ENCODE measurements around the gene ETV1. TPM values are rescaled to one million over a fixed set of nuclear protein-coding genes. Genes with fewer than 3 reads are reported as not detected.

Gene ETV1
- total RNA-seq, 1 donor from 2014 or later: not detected

- Mint-ChIP-seq H3K9me3 (no peaks in the 10 kb centered on the region), H3K4me3 (no peak overlapping the region), H3K36me3 (ENCODE audit: low read depth) (no peaks in the 10 kb centered on the region), H3K4me1 (no peaks in the 10 kb centered on the region), H3K27me3 (no peaks in the 10 kb centered on the region), H3K27ac (no peak overlapping the region)
- DNase-seq: no peak
- intact Hi-C loops (cut with micrococcal nuclease): no loop called here
- TF ChIP-seq, protein P1, sequence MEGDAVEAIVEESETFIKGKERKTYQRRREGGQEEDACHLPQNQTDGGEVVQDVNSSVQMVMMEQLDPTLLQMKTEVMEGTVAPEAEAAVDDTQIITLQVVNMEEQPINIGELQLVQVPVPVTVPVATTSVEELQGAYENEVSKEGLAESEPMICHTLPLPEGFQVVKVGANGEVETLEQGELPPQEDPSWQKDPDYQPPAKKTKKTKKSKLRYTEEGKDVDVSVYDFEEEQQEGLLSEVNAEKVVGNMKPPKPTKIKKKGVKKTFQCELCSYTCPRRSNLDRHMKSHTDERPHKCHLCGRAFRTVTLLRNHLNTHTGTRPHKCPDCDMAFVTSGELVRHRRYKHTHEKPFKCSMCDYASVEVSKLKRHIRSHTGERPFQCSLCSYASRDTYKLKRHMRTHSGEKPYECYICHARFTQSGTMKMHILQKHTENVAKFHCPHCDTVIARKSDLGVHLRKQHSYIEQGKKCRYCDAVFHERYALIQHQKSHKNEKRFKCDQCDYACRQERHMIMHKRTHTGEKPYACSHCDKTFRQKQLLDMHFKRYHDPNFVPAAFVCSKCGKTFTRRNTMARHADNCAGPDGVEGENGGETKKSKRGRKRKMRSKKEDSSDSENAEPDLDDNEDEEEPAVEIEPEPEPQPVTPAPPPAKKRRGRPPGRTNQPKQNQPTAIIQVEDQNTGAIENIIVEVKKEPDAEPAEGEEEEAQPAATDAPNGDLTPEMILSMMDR (IDR thresholded peaks at IDR 0.05): no peak
- ChIA-PET CTCF (no interaction called here), POLR2A (no interaction called here)
- no peak for ATAC-seq (ENCODE audit: low read depth)
These were observed 91.6 kb downstream of the ETV1 start for GRCh38 chr7:13897819-13898218.

GRCh38 chr7:13894954-13895353 is 94.5 kb downstream of the ETV1 start:
- H3K36me3 Mint-ChIP-seq (ENCODE audit: low read depth): no peaks in the 10 kb centered on the region
- no peak for DNase-seq
- intact Hi-C loops (cut with micrococcal nuclease): no loop called here
- ChIA-PET CTCF (no interaction called here), POLR2A (no interaction called here)
- TF ChIP-seq, protein P1 (IDR thresholded peaks at IDR 0.05): no peak
- H3K27ac Mint-ChIP-seq: no peak overlapping the region
- ATAC-seq (ENCODE audit: low read depth): no peak
- H3K4me1 Mint-ChIP-seq: no peaks in the 10 kb centered on the region
- no peaks in the 10 kb centered on the region for H3K9me3 Mint-ChIP-seq
- H3K4me3 Mint-ChIP-seq: no peak overlapping the region
- H3K27me3 Mint-ChIP-seq: no peaks in the 10 kb centered on the region

DNA sequence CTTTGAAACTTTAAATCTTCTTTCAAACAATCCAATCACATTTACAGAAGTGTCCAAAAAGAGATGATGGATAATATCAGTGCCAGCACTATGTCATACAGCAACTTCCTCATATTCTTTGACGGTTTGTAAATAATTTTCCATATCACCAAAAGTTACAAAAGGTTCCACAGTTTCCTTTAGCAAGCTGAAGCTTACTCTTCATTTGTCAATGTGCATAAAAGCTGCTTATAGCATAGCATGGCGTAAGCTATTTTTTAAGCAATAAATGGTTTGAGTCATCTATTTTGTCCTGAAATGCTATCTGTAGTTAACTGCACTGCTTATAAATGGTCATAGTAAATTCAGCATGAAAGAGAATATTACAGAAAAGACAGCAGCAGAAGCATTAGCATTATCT is 95.1 kb downstream of the ETV1 start:
- H3K36me3 Mint-ChIP-seq (ENCODE audit: low read depth): no peaks in the 10 kb centered on the region
- DNase-seq: no peak
- TF ChIP-seq, protein P1 (IDR thresholded peaks at IDR 0.05): no peak
- POLR2A ChIA-PET: no interaction called here
- no peaks in the 10 kb centered on the region for H3K9me3 Mint-ChIP-seq
- no peak overlapping the region for H3K27ac Mint-ChIP-seq
- no peaks in the 10 kb centered on the region for H3K4me1 Mint-ChIP-seq
- CTCF ChIA-PET: no interaction called here
- no peak overlapping the region for H3K4me3 Mint-ChIP-seq
- intact Hi-C loops (cut with micrococcal nuclease): no loop called here
- H3K27me3 Mint-ChIP-seq: no peaks in the 10 kb centered on the region
- no peak for ATAC-seq (ENCODE audit: low read depth)

DNA sequence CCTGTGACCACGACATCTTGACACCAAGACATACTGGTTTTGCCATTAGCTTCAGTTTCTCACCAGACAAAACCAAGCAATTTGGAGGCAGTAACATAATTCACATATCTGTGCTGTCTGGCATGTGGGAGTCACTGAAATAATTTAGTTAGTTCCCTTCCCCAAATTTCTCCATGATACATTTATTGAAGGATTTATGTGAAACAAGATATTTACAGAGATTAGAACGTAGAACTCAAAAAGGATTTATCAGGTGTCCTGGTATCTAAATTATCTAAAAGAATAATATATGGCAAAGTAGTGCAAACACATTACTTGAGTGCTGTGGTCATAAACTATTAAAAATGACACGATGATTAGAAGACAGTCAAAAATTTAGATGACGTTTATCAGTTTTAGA is 98.7 kb downstream of the ETV1 start:
- ChIA-PET POLR2A (no interaction called here), CTCF (no interaction called here)
- Mint-ChIP-seq H3K36me3 (ENCODE audit: low read depth) (no peaks in the 10 kb centered on the region), H3K4me1 (no peaks in the 10 kb centered on the region), H3K4me3 (no peak overlapping the region), H3K9me3 (no peaks in the 10 kb centered on the region), H3K27ac (no peak overlapping the region), H3K27me3 (no peaks in the 10 kb centered on the region)
- no peak for ATAC-seq (ENCODE audit: low read depth)
- intact Hi-C loops (cut with micrococcal nuclease): no loop called here
- TF ChIP-seq, protein P1 (IDR thresholded peaks at IDR 0.05): no peak
- DNase-seq: no peak

- H3K9me3 Mint-ChIP-seq: peaks cover 4% of the 10 kb centered on the region
- ATAC-seq (ENCODE audit: low read depth): no peak
- no peaks in the 10 kb centered on the region for H3K27me3 Mint-ChIP-seq
- H3K4me1 Mint-ChIP-seq: no peaks in the 10 kb centered on the region
- intact Hi-C loops (cut with micrococcal nuclease): no loop called here
- POLR2A ChIA-PET: no interaction called here
- TF ChIP-seq, protein P1 (IDR thresholded peaks at IDR 0.05): no peak
- no peaks in the 10 kb centered on the region for H3K36me3 Mint-ChIP-seq (ENCODE audit: low read depth)
- no peak overlapping the region for H3K27ac Mint-ChIP-seq
- DNase-seq: no peak
- no peak overlapping the region for H3K4me3 Mint-ChIP-seq
- CTCF ChIA-PET: no interaction called here
These were observed 103.1 kb downstream of the ETV1 start for GRCh38 chr7:13886356-13886755.

All from activated B cell treated with CpG ODN at 0.5 μM for 24 hours (primary cell).